GM12878 (cell line): ENCODE data around the gene PTCRA. TPM values are rescaled to one million over a fixed set of nuclear protein-coding genes. Genes with fewer than 3 reads are reported as not detected.

Experiments
- ATAC-seq: fragments of 200-7000 bp; cut with Tn5 transposase; 3 replicates; pipeline ENCODE4 v1.9.1; 2020; ENCODE audit warnings: mild to moderate bottlenecking, moderate library complexity
- Bru-seq: library from RNA; stranded (reverse); fragments of 400-500 nt; gene quantifications from one replicate; lab custom pipeline; 2021; lab: Mats Ljungman, UMichigan
- BruChase-seq, 2 experiments: library from RNA; stranded (reverse); fragments of 400-500 nt; gene quantifications; one replicate each; lab custom pipeline; 2021; lab: Mats Ljungman, UMichigan
- BruUV-seq: library from RNA; stranded (reverse); fragments of 400-500 nt; replicated peaks from 2 replicates; lab custom pipeline; 2021; lab: Mats Ljungman, UMichigan
- CTCF ChIA-PET: fragments of 300-600 bp; sonication (Branson Sonifier 250); formaldehyde crosslinking; extraction: SDS; loops from one replicate; lab custom pipeline; 2021; ENCODE audit warnings: inconsistent platforms; lab: Yijun Ruan, JAX
- POLR2A ChIA-PET: fragments of 350-600 bp; formaldehyde crosslinking; extraction: SDS; loops from one replicate; lab custom pipeline; 2021; ENCODE audit warnings: inconsistent platforms; lab: Charles Lee
- RAD21 ChIA-PET: fragments of 300-600 bp; sonication (Branson Sonifier 250); formaldehyde crosslinking; loops from one replicate; lab custom pipeline; 2023; ENCODE audit warnings: antibody characterized with exemption; ENCODE audit not compliant: unreplicated experiment; lab: Charles Lee
- SMC1A ChIA-PET: fragments of 300-600 bp; sonication (Branson Sonifier 250); formaldehyde crosslinking; loops from one replicate; lab custom pipeline; 2023; ENCODE audit not compliant: unreplicated experiment, uncharacterized antibody; lab: Charles Lee
- DNase-seq: peaks from one replicate; pipeline ENCODE4 v3.0.0-alpha.2; 2011; ENCODE audit warnings: low read depth, low spot score
- FAIRE-seq: peaks from 3 replicates; lab custom pipeline; 2011; peaks lifted over from hg19 to GRCh38; lab: Jason Lieb, UNC
- H2AFZ ChIP-seq: 2 replicates; pipeline ENCODE4 v1.6.0; 2011; ENCODE audit warnings: low read depth, low read length, control low read depth; ENCODE audit not compliant: control insufficient read depth
- H3K27ac ChIP-seq: 2 replicates; pipeline ENCODE4 v1.5.1; 2011; ENCODE audit warnings: control low read depth; ENCODE audit not compliant: control insufficient read depth, insufficient read depth
- H3K27me3 ChIP-seq, 2 experiments: replicated peaks in 1 of 2; 2 replicates each; pipeline versions ENCODE4 v1.6.0 to v1.6.1; 2011; ENCODE audit warnings: low read length in 1 of 2; ENCODE audit not compliant: control insufficient read depth in 2 of 2, insufficient read depth in 2 of 2
- H3K36me3 ChIP-seq, 2 experiments: 2 replicates each; pipeline ENCODE4 v1.5.1; 2011; ENCODE audit warnings: low read length in 1 of 2; ENCODE audit not compliant: control insufficient read depth in 2 of 2, insufficient read depth in 2 of 2
- H3K4me1 ChIP-seq: 2 replicates; pipeline ENCODE4 v1.6.1; 2011; ENCODE audit warnings: mild to moderate bottlenecking, low read length, moderate library complexity, mixed read lengths; ENCODE audit not compliant: control insufficient read depth, insufficient read depth
- H3K4me2 ChIP-seq: 2 replicates; pipeline ENCODE4 v1.6.0; 2011; ENCODE audit warnings: control low read depth; ENCODE audit not compliant: control insufficient read depth, insufficient read depth
- H3K4me3 ChIP-seq: fragments of 200-600 bp; sonication (generic); 2 replicates; pipeline ENCODE4 v1.5.1; 2016
- H3K79me2 ChIP-seq: 2 replicates; pipeline ENCODE4 v1.6.0; 2011; ENCODE audit warnings: low read length; ENCODE audit not compliant: control insufficient read depth, insufficient read depth
- H3K9ac ChIP-seq: 2 replicates; pipeline ENCODE4 v1.8.0; 2011; ENCODE audit warnings: low read length, control low read depth, mixed read lengths; ENCODE audit not compliant: control insufficient read depth, insufficient read depth
- H3K9me3 ChIP-seq: replicated peaks from 3 replicates; pipeline ENCODE4 v1.5.1; 2011; ENCODE audit warnings: mild to moderate bottlenecking, low read length; ENCODE audit not compliant: control insufficient read depth, insufficient read depth
- H4K20me1 ChIP-seq: 2 replicates; pipeline ENCODE4 v1.6.0; 2011; ENCODE audit not compliant: control insufficient read depth, insufficient read depth
- NFIC ChIP-seq: IDR thresholded peaks from 2 replicates; pipeline ENCODE4 v1.6.1; 2012; ENCODE audit warnings: low read depth, mild to moderate bottlenecking, inconsistent platforms, low read length, moderate library complexity
- RUNX3 ChIP-seq: IDR thresholded peaks from 2 replicates; pipeline ENCODE4 v1.6.1; 2012; ENCODE audit warnings: low read length, inconsistent platforms
- SIX5 ChIP-seq: IDR thresholded peaks from 2 replicates; pipeline ENCODE4 v1.6.1; 2011; ENCODE audit warnings: mild to moderate bottlenecking, low read depth, low read length, moderate library complexity; ENCODE audit not compliant: severe bottlenecking
- TCF12 ChIP-seq: IDR thresholded peaks from 2 replicates; pipeline ENCODE4 v1.6.1; 2011; ENCODE audit warnings: low read depth, mild to moderate bottlenecking, low read length
- TCF3 ChIP-seq: IDR thresholded peaks from 2 replicates; pipeline ENCODE4 v1.6.1; 2012; ENCODE audit warnings: low read depth, mild to moderate bottlenecking, low read length, borderline replicate concordance; ENCODE audit not compliant: insufficient read depth
- WGBS: methylation state at CpG from one replicate; pipeline ENCODE4 v1.1.6; 2016; ENCODE audit warnings: low lambda C conversion rate; ENCODE audit not compliant: insufficient replicate concordance, insufficient coverage; ENCODE audit errors: missing lambda C conversion rate; 5-methylcytosine and 5-hydroxymethylcytosine counted together
- in situ Hi-C: fragments of 300-500 bp; cut with MboI; formaldehyde crosslinking; loops from 9 replicates; pipeline ENCODE4 v1.14.3; 2018; ENCODE audit warnings: mixed read lengths
- intact Hi-C: fragments of 100-400 bp; cut with micrococcal nuclease; formaldehyde crosslinking; loops from one replicate; pipeline ENCODE4 v1.14.2; 2022; ENCODE audit not compliant: unreplicated experiment
- long read RNA-seq, 2 experiments: library from polyadenylated mRNA; unstranded; transcript quantifications; one replicate each; pipeline ENCODE4 v2.0.0, GENCODE V29; 2019 to 2020
- polyA minus RNA-seq, 3 experiments: library from RNA; depleted of rRNA, polyadenylated mRNA; stranded (reverse); fragments of >200 nt; gene quantifications; 2 replicates each; pipeline ENCODE4 v1.2.3, GENCODE V29; 2011
- polyA plus RNA-seq, 11 experiments: library from polyadenylated mRNA; depleted of rRNA in 4 of 11; unstranded in 6 of 11; stranded (reverse) in 5 of 11; fragments of >200 nt; fragmentation: Nextera tagmentation in 4 of 11; fragmentation: Illumina TruSeq in 1 of 11; extraction: Ambion mirVana in 4 of 11; extraction: Trizol in 1 of 11; gene quantifications; 1 replicate in 1 of 11; 2 replicates in 10 of 11; pipeline versions ENCODE4 v1.2.1 to v1.2.3, GENCODE V29; 2011 to 2016; ENCODE audit warnings: inconsistent platforms in 2 of 11, missing spikeins in 2 of 11, low read depth in 1 of 11
- total RNA-seq, 4 experiments: library from RNA; depleted of rRNA in 3 of 4; stranded (reverse); fragments of >200 nt in 3 of 4; fragmentation: Illumina TruSeq in 1 of 4; extraction: Trizol in 1 of 4; gene quantifications; 2 replicates each; pipeline versions ENCODE4 v1.2.1 to v1.2.3, GENCODE V29; 2013 to 2021

The PTCRA gene
- 0.67 TPM in 1 of 2 replicates, not detected in the other for total RNA-seq (2013; cell fraction: nucleolus; rRNA removed)
- total RNA-seq (2014; rRNA removed) (0.54 TPM in 1 of 2 replicates, not detected in the other), total RNA-seq (2014; rRNA removed; fragmentation: Illumina TruSeq; extraction: Trizol) (0.18 and 0.23 TPM in 2 replicates), total RNA-seq (2021) (0.24 and 0.44 TPM in 2 replicates), polyA plus RNA-seq (2011; rRNA removed) (not detected in 2 replicates), polyA plus RNA-seq (2014; fragmentation: Illumina TruSeq; extraction: Trizol) (0.10 TPM in 1 of 2 replicates, not detected in the other), polyA plus RNA-seq (2014; fragmentation: Nextera tagmentation; extraction: Ambion mirVana) (under 1 TPM in 1 of 2 experiments, not detected in 1; 0.14 TPM), polyA plus RNA-seq (2014; rRNA removed) (0.16 and 1.1 TPM in 2 replicates), polyA plus RNA-seq (2016; fragmentation: Nextera tagmentation; extraction: Ambion mirVana) (under 1 TPM in 1 of 2 experiments, not detected in 1; 0.20 TPM), polyA minus RNA-seq (2011; rRNA and poly(A)+ RNA removed) (not detected in 2 replicates), Bru-seq, nascent RNA (percentile 12 among the genes with signal in this experiment), BruChase-seq, experiment 1, labeled RNA remaining after a 6-hour chase (percentile 5 among the genes with signal in this experiment), BruChase-seq, experiment 2, labeled RNA remaining after a 2-hour chase (percentile 20 among the genes with signal in this experiment)
- polyA plus RNA-seq (2011; ENCODE audit: low read depth): 0.39 TPM
- not detected in 2 replicates for polyA plus RNA-seq (2011; cell fraction: cytosol; rRNA removed)
- polyA plus RNA-seq (2011; cell fraction: nucleus; rRNA removed): not detected in 2 replicates
- polyA plus RNA-seq (2012): 0.60 and 1.5 TPM in 2 replicates
- not detected in 2 replicates for polyA minus RNA-seq (2011; cell fraction: cytosol; rRNA and poly(A)+ RNA removed)
- polyA minus RNA-seq (2011; cell fraction: nucleus; rRNA and poly(A)+ RNA removed): not detected in 2 replicates
- long read RNA-seq, experiment 1: 0 reads
- long read RNA-seq, experiment 2: 0 reads

GRCh38 chr6:42915732-42916131, at the start of gene PTCRA:
TSS of gene PTCRA (plus strand) at chr6:42916053. CDS start at chr6:42916070, 17 bp downstream.
- ATAC-seq: peak; percentile 55
- H2AFZ ChIP-seq: peak within 1 kb of the TSS; percentile 72
- DNase-seq: no peak

More at GRCh38 chr6:42915732-42916131, at the start of gene PTCRA:
- RAD21 ChIA-PET: no interaction called here
- H4K20me1 ChIP-seq: no peaks in the 10 kb centered on the region
- H3K9ac ChIP-seq: 0 out of 2 replicates have a peak within 1 kb of the TSS, but pooled peaks have one; percentile 27
- 29% methylated on average over 10 of the region's 10 CpGs for WGBS
- peaks cover 6% of the 10 kb centered on the region for H3K4me1 ChIP-seq
- POLR2A ChIA-PET: interaction anchor here (0.5 to 2.4 kb wide), 4 partner anchors 13 to 220 kb away, joined by 3 to 7 read pairs (median 3); partner anchors contain the start of genes CNPY3 and PPP2R5D
- 0 out of 2 replicates have a peak within 1 kb of the TSS, but pooled peaks have one; percentile 7 for H3K4me2 ChIP-seq
- no peak within 1 kb of the TSS for H3K4me3 ChIP-seq
- no peak for FAIRE-seq
- H3K27ac ChIP-seq: no peak within 1 kb of the TSS
- SMC1A ChIA-PET: no interaction called here
- H3K36me3 ChIP-seq: no peaks in the 10 kb centered on the region
- no peaks in the 10 kb centered on the region for H3K79me2 ChIP-seq
- TF ChIP-seq TCF12 (peak; percentile 92), SIX5 (no peak), RUNX3 (peak; percentile 79), TCF3 (peak; percentile 89), NFIC (no peak)
- intact Hi-C loops: no loop called here
- CTCF ChIA-PET: interaction anchor here (1.5 to 2.8 kb wide), 2 partner anchors 13 to 14 kb away, joined by 5 to 15 read pairs; partner anchors contain the start of gene CNPY3
- no peaks in the 10 kb centered on the region for H3K9me3 ChIP-seq
- in situ Hi-C loops: no loop called here
- BruUV-seq: no TSS peak
- no peaks in the 10 kb centered on the region for H3K27me3 ChIP-seq
